Left ventricle myocardium inferior (tissue), 1 donor: ENCODE measurements around the gene MRPS31. TPM values are rescaled to one million over a fixed set of nuclear protein-coding genes. Genes with fewer than 3 reads are reported as not detected.

ENCODE experiments used
- DNase-seq: peaks from one replicate; pipeline ENCODE4 v3.0.0-alpha.2; 2020
- H3K27ac ChIP-seq: fragments of 200-600 bp; replicated peaks from 2 replicates; pipeline ENCODE4 v1.8.0; 2021
- H3K27me3 ChIP-seq: fragments of 200-600 bp; 2 replicates; pipeline ENCODE4 v1.8.0; 2021; ENCODE audit warnings: low read depth
- H3K36me3 ChIP-seq: fragments of 200-600 bp; 2 replicates; pipeline ENCODE4 v1.8.0; 2021
- H3K4me1 ChIP-seq: fragments of 200-600 bp; 2 replicates; pipeline ENCODE4 v1.8.0; 2021
- H3K4me3 ChIP-seq: fragments of 200-600 bp; 2 replicates; pipeline ENCODE4 v1.8.0; 2021; ENCODE audit warnings: mild to moderate bottlenecking, moderate library complexity
- H3K9me3 ChIP-seq: fragments of 200-600 bp; replicated peaks from 2 replicates; pipeline ENCODE4 v1.8.0; 2021
- intact Hi-C: fragments of 100-400 bp; cut with micrococcal nuclease; formaldehyde crosslinking; loops from one replicate; pipeline ENCODE4 v1.11.0; 2022
- long read RNA-seq: library from polyadenylated mRNA; unstranded; transcript quantifications from one replicate; pipeline ENCODE4 v2.0.0, GENCODE V29; 2021
- total RNA-seq: library from RNA; stranded (reverse); fragmentation: NEBNext Ultra II Directional; extraction: Animal tissue kit (Norgen Biotek cat#: 25700); gene quantifications from one replicate; pipeline ENCODE4 v1.2.1, GENCODE V29; 2021
- TF ChIP-seq, protein P1 (sequence below): fragments of 200-600 bp; IDR thresholded peaks from 2 replicates; pipeline ENCODE4 v1.8.0; 2021; ENCODE audit warnings: antibody characterized with exemption, mild to moderate bottlenecking, borderline replicate concordance
- donor health status: DM: no; HTN: yes; CAD: no; lungs with severe emphysema.

Gene MRPS31
- total RNA-seq: 32.2 TPM
- long read RNA-seq, transcript MRPS31-201 (7 exons, 1,462 nt): major isoform, 59 of 68 reads
- long read RNA-seq, partial matches to known transcripts: 2 of 68 reads
- long read RNA-seq, other reads (novel, unspliced or antisense): 7 of 68 reads

DNA sequence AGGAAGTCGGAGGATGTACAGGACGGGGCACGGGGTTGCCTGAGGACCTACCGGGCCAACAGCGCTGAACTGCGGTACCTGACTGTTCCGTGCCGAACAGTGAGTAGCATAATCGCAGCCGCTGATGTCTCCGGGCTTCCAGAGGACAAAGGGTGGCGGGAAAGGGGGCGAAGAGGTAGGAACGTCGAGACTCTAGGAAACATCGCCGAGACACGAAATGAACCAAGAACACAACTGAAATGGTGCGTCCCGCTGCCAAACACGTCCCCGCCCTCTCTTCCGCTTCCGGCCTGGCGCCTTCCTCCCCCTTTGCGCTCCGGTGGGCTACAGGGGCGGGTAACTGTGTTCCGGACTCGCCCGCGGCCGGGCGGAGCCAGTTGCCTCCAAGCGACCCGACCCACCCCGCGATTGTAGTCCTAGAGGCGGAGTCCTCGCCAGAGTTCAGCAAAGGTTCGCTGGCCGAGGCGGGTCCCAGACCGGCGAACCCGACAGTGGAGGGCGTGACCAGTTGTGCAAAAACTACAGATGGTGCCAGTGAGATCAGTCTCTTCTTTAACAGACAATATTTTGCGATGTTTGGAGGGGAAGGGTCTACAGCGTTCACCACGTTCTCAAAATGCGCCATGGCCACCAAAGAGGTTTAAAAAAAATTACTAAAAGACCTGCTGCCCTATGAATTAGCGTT is at the start of gene MRPS31:
MRPS31 (minus strand) TSS at position 257 of the 685 bp plus-strand sequence; CDS start at position 203, 54 bp downstream.
- DNase-seq: peak; percentile 96
- intact Hi-C loops: loop anchor here (10.0 kb wide), 1 partner anchor 1086 kb away; no protein-coding TSS in a partner anchor
- Histone ChIP-seq H3K36me3 (no peaks in the 10 kb centered on the region), H3K9me3 (no peaks in the 10 kb centered on the region), H3K27ac (peak within 1 kb of the TSS; percentile 92), H3K4me3 (peak within 1 kb of the TSS; percentile 85), H3K4me1 (peaks cover 15% of the 10 kb centered on the region), H3K27me3 (no peaks in the 10 kb centered on the region)
- TF ChIP-seq, protein P1, sequence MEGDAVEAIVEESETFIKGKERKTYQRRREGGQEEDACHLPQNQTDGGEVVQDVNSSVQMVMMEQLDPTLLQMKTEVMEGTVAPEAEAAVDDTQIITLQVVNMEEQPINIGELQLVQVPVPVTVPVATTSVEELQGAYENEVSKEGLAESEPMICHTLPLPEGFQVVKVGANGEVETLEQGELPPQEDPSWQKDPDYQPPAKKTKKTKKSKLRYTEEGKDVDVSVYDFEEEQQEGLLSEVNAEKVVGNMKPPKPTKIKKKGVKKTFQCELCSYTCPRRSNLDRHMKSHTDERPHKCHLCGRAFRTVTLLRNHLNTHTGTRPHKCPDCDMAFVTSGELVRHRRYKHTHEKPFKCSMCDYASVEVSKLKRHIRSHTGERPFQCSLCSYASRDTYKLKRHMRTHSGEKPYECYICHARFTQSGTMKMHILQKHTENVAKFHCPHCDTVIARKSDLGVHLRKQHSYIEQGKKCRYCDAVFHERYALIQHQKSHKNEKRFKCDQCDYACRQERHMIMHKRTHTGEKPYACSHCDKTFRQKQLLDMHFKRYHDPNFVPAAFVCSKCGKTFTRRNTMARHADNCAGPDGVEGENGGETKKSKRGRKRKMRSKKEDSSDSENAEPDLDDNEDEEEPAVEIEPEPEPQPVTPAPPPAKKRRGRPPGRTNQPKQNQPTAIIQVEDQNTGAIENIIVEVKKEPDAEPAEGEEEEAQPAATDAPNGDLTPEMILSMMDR: peak; percentile 13

DNA sequence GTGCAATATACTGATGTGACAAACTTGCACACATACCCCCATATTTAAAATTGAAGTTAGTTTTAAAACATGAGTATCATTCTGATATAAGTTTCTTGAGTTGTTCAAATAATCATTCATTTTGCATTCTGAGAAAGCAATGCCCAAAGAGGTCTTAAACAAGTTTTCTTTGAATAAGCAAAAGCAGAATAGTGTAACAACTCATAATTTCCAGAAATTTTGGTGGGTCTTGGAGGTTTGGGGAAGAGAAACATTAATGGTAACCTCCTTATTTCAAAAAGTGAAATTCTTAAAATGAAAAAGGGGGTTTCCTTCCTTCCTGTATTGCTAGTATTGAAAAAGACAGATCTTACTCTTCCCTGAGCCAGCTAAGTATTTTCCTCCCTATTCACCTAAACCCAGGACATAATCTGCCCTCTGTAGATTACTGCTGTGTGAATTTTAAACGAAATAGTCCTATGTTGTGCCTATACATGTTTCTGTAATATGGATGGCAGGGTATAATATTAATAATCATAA is 48.9 kb upstream of the MRPS31 start:
- H3K4me3 ChIP-seq: no peak overlapping the region
- DNase-seq: no peak
- H3K36me3 ChIP-seq: peaks cover 7% of the 10 kb centered on the region
- no peaks in the 10 kb centered on the region for H3K4me1 ChIP-seq
- H3K27ac ChIP-seq: no peak overlapping the region
- TF ChIP-seq, protein P1: no peak
- H3K9me3 ChIP-seq: peaks cover 20% of the 10 kb centered on the region
- intact Hi-C loops: no loop called here
- no peaks in the 10 kb centered on the region for H3K27me3 ChIP-seq

DNA sequence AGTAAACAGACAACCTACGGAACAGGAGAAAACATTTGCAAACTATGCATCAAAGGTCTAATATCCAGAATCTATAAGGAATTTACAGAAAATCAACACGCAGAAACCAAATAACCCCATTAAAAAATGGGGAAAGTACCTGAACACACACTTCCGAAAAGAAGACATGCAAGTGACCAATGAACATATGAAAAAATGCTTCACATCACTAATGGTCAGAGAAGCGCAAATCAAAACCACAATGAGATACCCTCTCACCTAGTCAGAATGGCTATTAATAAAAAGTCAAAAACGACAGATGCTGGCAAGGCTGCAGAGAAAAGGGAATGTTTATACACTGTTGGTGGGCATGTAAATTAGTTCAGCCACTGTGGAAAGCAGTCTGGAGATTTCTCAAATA is 47.9 kb upstream of the MRPS31 start:
- no peaks in the 10 kb centered on the region for H3K27me3 ChIP-seq
- intact Hi-C loops: no loop called here

DNA sequence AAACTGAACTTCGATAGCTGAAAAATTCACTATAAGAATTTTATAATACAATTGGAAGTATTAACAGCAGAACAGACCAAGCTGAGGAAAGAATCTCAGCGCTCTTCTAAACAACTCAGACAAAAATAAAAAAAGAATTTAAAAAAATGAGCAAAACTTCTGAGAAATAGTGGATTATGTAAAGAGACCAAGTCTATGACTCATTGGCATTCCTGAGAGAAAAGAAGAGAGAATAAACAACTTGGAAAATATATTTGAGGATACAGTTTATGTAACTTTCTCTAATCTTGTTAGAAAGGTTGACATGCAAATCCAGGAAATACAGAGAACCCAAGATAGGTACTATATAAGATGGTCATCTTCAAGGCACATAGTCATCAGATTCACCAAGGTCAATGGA is 43.8 kb upstream of the MRPS31 start:
- DNase-seq: no peak
- H3K27ac ChIP-seq: no peak overlapping the region
- TF ChIP-seq, protein P1: no peak
- intact Hi-C loops: no loop called here
- H3K4me1 ChIP-seq: no peaks in the 10 kb centered on the region
- H3K9me3 ChIP-seq: peaks cover 20% of the 10 kb centered on the region
- no peak overlapping the region for H3K4me3 ChIP-seq
- peaks cover 18% of the 10 kb centered on the region for H3K36me3 ChIP-seq
- no peaks in the 10 kb centered on the region for H3K27me3 ChIP-seq

More for the DNA sequence above, 47.9 kb upstream of the MRPS31 start:
- peaks cover 20% of the 10 kb centered on the region for H3K9me3 ChIP-seq
- no peak for DNase-seq
- H3K27ac ChIP-seq: no peak overlapping the region
- no peak overlapping the region for H3K4me3 ChIP-seq
- H3K36me3 ChIP-seq: peaks cover 9% of the 10 kb centered on the region
- no peaks in the 10 kb centered on the region for H3K4me1 ChIP-seq
- TF ChIP-seq, protein P1: no peak

DNA sequence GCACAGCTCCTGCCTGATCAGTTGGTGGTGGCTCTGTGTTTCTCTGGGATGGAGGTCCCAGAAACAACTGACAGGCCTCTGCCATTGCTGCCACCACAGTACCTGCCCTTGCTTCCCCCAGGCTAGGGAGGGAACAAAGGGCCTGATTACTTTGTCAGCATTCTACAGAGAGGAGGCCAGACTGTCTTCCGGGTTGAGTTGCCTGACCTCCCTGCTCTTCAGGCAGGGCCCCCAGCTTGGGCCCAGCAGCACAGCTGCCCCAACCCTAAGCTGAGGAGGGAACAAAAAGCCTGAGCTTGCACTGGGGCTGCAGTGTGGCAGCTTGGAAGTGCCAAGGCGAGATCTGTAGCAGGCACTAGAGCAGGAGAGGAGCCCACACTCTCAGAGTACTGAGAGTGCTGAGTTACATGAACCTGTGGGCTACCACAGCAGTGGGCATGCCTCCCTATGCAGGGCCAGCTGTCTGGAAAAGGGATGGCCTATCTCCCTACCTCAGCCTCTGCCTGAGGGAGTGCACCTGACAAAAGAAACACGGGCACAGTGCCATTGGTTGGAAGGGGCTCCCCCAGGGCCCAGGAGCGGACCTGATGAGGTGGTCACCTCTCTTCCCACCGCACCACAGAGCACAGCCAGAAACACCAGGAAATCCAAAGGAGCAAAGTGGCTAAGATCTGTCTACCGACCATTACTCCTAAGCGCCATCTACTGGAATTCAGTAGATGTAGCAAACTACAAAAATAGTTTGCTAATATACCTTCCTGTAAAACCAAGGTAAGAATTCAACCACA is 42.9 kb upstream of the MRPS31 start:
- Histone ChIP-seq H3K27me3 (no peaks in the 10 kb centered on the region), H3K36me3 (peaks cover 26% of the 10 kb centered on the region), H3K4me3 (no peak overlapping the region), H3K27ac (no peak overlapping the region), H3K4me1 (no peaks in the 10 kb centered on the region), H3K9me3 (peaks cover 20% of the 10 kb centered on the region)
- intact Hi-C loops: no loop called here
- DNase-seq: no peak
- TF ChIP-seq, protein P1: peak; percentile 58
